Heart left ventricle (tissue), 16 donors: ENCODE measurements around the gene HIRIP3. TPM values are rescaled to one million over a fixed set of nuclear protein-coding genes. Genes with fewer than 3 reads are reported as not detected.

Experiments
- ATAC-seq, 4 donors: fragments of 200-7000 bp; cut with Tn5 transposase; one replicate each; pipeline ENCODE4 v1.9.1; 2020 to 2022; ENCODE audit warnings: moderate library complexity in 4 of 4, mild to moderate bottlenecking in 3 of 4, moderate number of reproducible peaks in 1 of 4
- DNase-seq, 5 donors: peaks; one replicate each; pipeline ENCODE4 v3.0.0-alpha.2; 2020
- H3K27ac ChIP-seq, 12 donors: fragments of 200-600 bp; sonication (generic) in 4 of 12; one replicate each; pipeline versions ENCODE4 v1.5.0 to v1.8.0; 2016 to 2022; ENCODE audit warnings: mild to moderate bottlenecking in 2 of 12
- H3K27me3 ChIP-seq, 9 donors: fragments of 200-600 bp; sonication (generic) in 2 of 9; one replicate each; pipeline versions ENCODE4 v1.5.1 to v1.8.0; 2016 to 2022; ENCODE audit warnings: mild to moderate bottlenecking in 3 of 9
- H3K36me3 ChIP-seq, 9 donors: fragments of 200-600 bp; sonication (generic) in 2 of 9; one replicate each; pipeline versions ENCODE4 v1.5.0 to v1.8.0; 2018 to 2022; ENCODE audit warnings: mild to moderate bottlenecking in 2 of 9
- H3K4me1 ChIP-seq, 12 donors: fragments of 200-600 bp; sonication (generic) in 4 of 12; one replicate each; pipeline versions ENCODE4 v1.5.0 to v1.8.0; 2016 to 2022; ENCODE audit warnings: mild to moderate bottlenecking in 3 of 12
- H3K4me3 ChIP-seq, 12 donors: fragments of 200-600 bp; sonication (generic) in 4 of 12; one replicate each; pipeline versions ENCODE4 v1.5.0 to v1.8.0; 2017 to 2022; ENCODE audit warnings: mild to moderate bottlenecking in 9 of 12, moderate library complexity in 4 of 12
- H3K9me3 ChIP-seq, 12 donors: fragments of 200-600 bp; sonication (generic) in 4 of 12; one replicate each; pipeline versions ENCODE4 v1.5.0 to v1.8.0; 2016 to 2022; ENCODE audit warnings: mild to moderate bottlenecking in 1 of 12
- CTCF ChIP-seq, 12 donors: fragments of 200-600 bp; sonication (generic) in 4 of 12; IDR thresholded peaks; one replicate each; pipeline versions ENCODE4 v1.5.0 to v1.8.0; 2018 to 2022; ENCODE audit warnings: antibody characterized with exemption in 12 of 12, mild to moderate bottlenecking in 5 of 12
- POLR2A ChIP-seq, 2 donors: fragments of 450-650 bp; IDR thresholded peaks; one replicate each; pipeline ENCODE4 v1.6.1; 2017; ENCODE audit warnings: antibody characterized with exemption in 2 of 2, mild to moderate bottlenecking in 2 of 2, moderate library complexity in 2 of 2
- WGBS, 4 donors: extraction: QIAGEN DNeasy Blood & Tissue Kit in 2 of 4; methylation state at CpG; one replicate each; pipeline versions ENCODE4 v1.1.5 to v1.1.7; 2013 to 2018; 5-methylcytosine and 5-hydroxymethylcytosine counted together
- intact Hi-C, 10 donors: fragments of 100-400 bp; cut with DNase I; formaldehyde crosslinking; loops; one replicate each; pipeline versions ENCODE4 v1.11.1 to v1.14.2; 2022
- polyA plus RNA-seq, 2 donors: library from polyadenylated mRNA; stranded (reverse); fragments of 200-250 nt; gene quantifications; one replicate each; pipeline ENCODE4 v1.2.3, GENCODE V29; 2013
- total RNA-seq, 9 donors: library from RNA; depleted of rRNA in 2 of 9; stranded (reverse); fragments of >200 nt in 2 of 9; fragmentation: NEBNext Ultra II Directional in 3 of 9; extraction: Animal tissue kit (Norgen Biotek cat#: 25700) in 3 of 9; gene quantifications; one replicate each; pipeline versions ENCODE4 v1.1.0 to v1.2.4, GENCODE V29; 2016 to 2023
- donor health status: ischemic (EF 13 %, LVEDD 7.1; RV severe dilation, severe dysfunction).
- donor health status: healthy with polysubstance abuse.
- donor health status: DM: no; HTN: yes; CAD: no.
- donor health status: DM: no; HTN: no; CAD: no.
- donor health status: ischemic (EF 25% LVEDD 6.9; RV normal size, moderate dysfunction).
- donor health status: ischemic (EF 25% LVEDD 5.7; RV mildly dilated, moderate dysfunction).
- donor health status: healthy.
- donor health status: DM: yes; HTN: yes; CAD: no.
- donor health status: ischemic (EF 35%, LVEDD 5.7; RV mildly dilated, moderate dysfunction).
- donor health status: nonischemic (EF 11% LVEDD 7.7; RV severe dilation, severe dysfunction).
- donor health status: DM: yes; HTN: yes; CAD: no.
- donor health status: PGD.
- donor health status: ischemic (EF 29% LVEDD 5.4; RV normal size, mild dysfunction).
- donor health status: nonischemic (EF 23%, LVEDD 6.1; RV moderate dilation, normal function).

The HIRIP3 gene
- total and polyA plus RNA-seq, 11 donors, result 13.3 to 27.4 (median 17.6) TPM

- TF ChIP-seq CTCF (IDR thresholded peaks at IDR 0.05) (no peak), POLR2A (IDR thresholded peaks at IDR 0.05) (no peak)
- ATAC-seq (no peak), DNase-seq (peak in 2 of 5 donors; percentile 18)
- WGBS, 4 donors, result 0 to 8% (median 1%) methylated on average over 7 to 99 of the region's 99 CpGs
- intact Hi-C loops, result no loop called here
- Histone ChIP-seq H3K4me1 (peaks cover 2 to 24% (median 12%) of the 10 kb centered on the region in 12 donors), H3K36me3 (no peaks in the 10 kb centered on the region), H3K4me3 (peak within 1 kb of the TSS; percentile 23 to 52 (median 40)), H3K27ac (no peak within 1 kb of the TSS), H3K9me3 (no peaks in the 10 kb centered on the region), H3K27me3 (peaks cover 20 to 44% (median 41%) of the 10 kb centered on the region in 9 donors)
These were observed 15.7 kb upstream of the HIRIP3 start, which contains the start of gene DOC2A for GRCh38 chr16:30010844-30011713. TSS of gene DOC2A (minus strand) at chr16:30011027. CDS start at chr16:30010222, 805 bp downstream.

DNA sequence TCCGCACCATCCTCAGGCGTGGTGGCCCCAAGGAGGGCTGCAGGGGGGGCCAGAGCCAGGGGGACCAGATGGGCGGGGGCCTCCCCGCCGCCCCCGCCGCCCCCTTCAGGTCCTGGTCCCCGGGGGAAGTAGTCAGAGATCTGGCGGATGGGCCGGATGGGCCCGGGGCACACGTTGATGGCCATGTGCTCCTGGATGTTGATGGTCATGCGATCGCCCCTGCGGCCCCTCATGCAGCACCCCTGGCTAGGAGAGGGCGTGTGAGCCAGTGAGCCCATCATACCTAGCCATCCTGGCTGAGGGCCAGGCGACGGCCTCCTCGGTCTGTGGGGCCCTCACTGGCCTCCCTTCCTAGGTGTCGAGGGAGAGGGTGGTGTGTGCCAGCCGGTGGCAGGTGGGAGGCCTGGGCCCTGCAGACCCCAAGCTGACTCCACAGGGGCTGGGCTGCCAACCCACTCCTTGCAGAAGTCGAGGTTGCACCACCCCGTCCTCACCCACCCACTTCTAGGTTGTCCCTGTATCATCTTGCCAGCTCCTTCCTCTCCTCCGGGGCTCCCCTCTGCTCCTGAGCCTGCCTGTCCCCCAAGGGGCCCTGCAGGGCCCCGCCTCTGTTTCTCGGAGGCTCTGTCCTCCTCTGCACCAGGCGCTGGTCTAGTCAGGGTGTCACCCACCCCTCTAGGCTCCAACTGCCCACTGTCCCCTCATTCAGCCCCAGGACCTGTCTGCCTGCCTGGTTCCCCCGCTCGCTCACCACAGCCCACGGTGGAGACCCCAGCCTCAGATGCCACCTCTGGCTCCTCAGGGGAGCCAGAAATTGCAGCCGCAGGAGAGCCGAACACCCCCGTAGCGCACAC, 14.8 kb upstream of the HIRIP3 start:
- no peak overlapping the region for H3K27ac ChIP-seq
- H3K27me3 ChIP-seq, result peaks cover 20 to 44% (median 41%) of the 10 kb centered on the region in 9 donors
- 6 to 18% (median 16%) methylated on average over 9 to 34 of the region's 34 CpGs for WGBS, 4 donors
- intact Hi-C loops, result loop anchor here in 5 of 10 donors (5.0 to 10.0 kb wide), 7 partner anchors 55 to 308 kb away; partner anchors contain the start of genes KCTD13 (in 4 of the 5), CDIPT (in 3 of the 5), PAGR1 (in 1 of the 5) and PRRT2 (in 1 of the 5)
- no peaks in the 10 kb centered on the region for H3K36me3 ChIP-seq
- peaks cover 2 to 30% (median 12%) of the 10 kb centered on the region in 12 donors for H3K4me1 ChIP-seq
- peak overlapping the region in 11 of 12 donors; percentile 23 to 52 (median 40) for H3K4me3 ChIP-seq
- TF ChIP-seq POLR2A (IDR thresholded peaks at IDR 0.05) (no peak), CTCF (IDR thresholded peaks at IDR 0.05) (no peak)
- ATAC-seq (no peak), DNase-seq (peak in 1 of 5 donors; percentile 49)
- H3K9me3 ChIP-seq, result no peaks in the 10 kb centered on the region

GRCh38 chr16:30009085-30009862, 13.9 kb upstream of the HIRIP3 start:
- Histone ChIP-seq H3K36me3 (peaks cover 0 to 1% (median 0%) of the 10 kb centered on the region in 9 donors), H3K27me3 (peaks cover 20 to 44% (median 41%) of the 10 kb centered on the region in 9 donors), H3K27ac (no peak overlapping the region), H3K9me3 (no peaks in the 10 kb centered on the region), H3K4me1 (peaks cover 2 to 31% (median 12%) of the 10 kb centered on the region in 12 donors), H3K4me3 (no peak overlapping the region)
- 47 to 52% (median 51%) methylated on average over 26 of the region's 26 CpGs for WGBS, 4 donors
- ATAC-seq (no peak), DNase-seq (no peak)
- intact Hi-C loops, result loop anchor here in 5 of 10 donors (5.0 to 10.0 kb wide), 7 partner anchors 54 to 307 kb away; partner anchors contain the start of genes KCTD13 (in 4 of the 5), CDIPT (in 3 of the 5), PAGR1 (in 1 of the 5) and PRRT2 (in 1 of the 5)
- TF ChIP-seq CTCF (IDR thresholded peaks at IDR 0.05), result no peak
- no peak for TF ChIP-seq POLR2A (IDR thresholded peaks at IDR 0.05)
